A673 (cell line): ENCODE data around the gene APBB1IP. TPM values are rescaled to one million over a fixed set of nuclear protein-coding genes. Genes with fewer than 3 reads are reported as not detected.
"Not testable (repeated sequence)": the region's sequence is repeated elsewhere in the genome, so short reads cannot be mapped to it uniquely, and the experiment has no call there.

ENCODE experiments used
- BruUV-seq: library from RNA; stranded (reverse); fragments of 400-500 nt; replicated peaks from 2 replicates; lab custom pipeline; 2021; lab: Mats Ljungman, UMichigan
- CTCF ChIA-PET: fragments of 300-600 bp; sonication (Branson Sonifier 250); formaldehyde crosslinking; loops from one replicate; lab custom pipeline; 2022; ENCODE audit warnings: antibody characterized with exemption; lab: Charles Lee
- POLR2A ChIA-PET: fragments of 300-600 bp; sonication (Branson Sonifier 250); formaldehyde crosslinking; loops from one replicate; lab custom pipeline; 2022; ENCODE audit warnings: antibody characterized with exemption; ENCODE audit not compliant: low non-redundant PET; lab: Charles Lee
- DNase-seq: peaks from one replicate; pipeline ENCODE4 v3.0.0-alpha.2; 2015; ENCODE audit warnings: low spot score
- H3K27ac ChIP-seq: fragments of 200-600 bp; sonication (generic); 2 replicates; pipeline ENCODE4 v1.5.1; 2016; ENCODE audit warnings: mixed run types, low read depth, mild to moderate bottlenecking, mixed read lengths, antibody characterized with exemption, low read length; ENCODE audit not compliant: poor library complexity, severe bottlenecking
- H3K27me3 ChIP-seq: fragments of 200-600 bp; sonication (generic); replicated peaks from 2 replicates; pipeline ENCODE4 v1.6.1; 2017; ENCODE audit warnings: mixed run types, low read depth, mild to moderate bottlenecking, mixed read lengths, antibody characterized with exemption, low read length; ENCODE audit not compliant: insufficient read depth, poor library complexity
- H3K36me3 ChIP-seq: fragments of 200-600 bp; sonication (generic); 2 replicates; pipeline ENCODE4 v1.6.1; 2016; ENCODE audit warnings: mixed run types, mild to moderate bottlenecking, mixed read lengths, antibody characterized with exemption, low read length; ENCODE audit not compliant: insufficient read depth, poor library complexity, severe bottlenecking
- H3K4me1 ChIP-seq: fragments of 200-600 bp; sonication (generic); 2 replicates; pipeline ENCODE4 v1.6.1; 2017; ENCODE audit warnings: mixed run types, mild to moderate bottlenecking, mixed read lengths, antibody characterized with exemption, low read length; ENCODE audit not compliant: insufficient read depth, poor library complexity, severe bottlenecking
- H3K4me3 ChIP-seq: fragments of 200-600 bp; sonication (generic); 2 replicates; pipeline ENCODE4 v1.5.1; 2016; ENCODE audit warnings: low read depth, mixed run types, mild to moderate bottlenecking, mixed read lengths, low read length; ENCODE audit not compliant: poor library complexity, severe bottlenecking
- H3K9me3 ChIP-seq: fragments of 200-600 bp; sonication (generic); 2 replicates; pipeline ENCODE4 v1.6.1; 2016; ENCODE audit warnings: mixed run types, low read depth, mild to moderate bottlenecking, mixed read lengths, antibody characterized with exemption, low read length; ENCODE audit not compliant: poor library complexity, severe bottlenecking
- CTCF ChIP-seq: fragments of 300-800, 200-600 bp; sonication (generic); conservative IDR thresholded peaks from 2 replicates; pipeline ENCODE4 v1.5.1; 2017; ENCODE audit warnings: low read depth, mild to moderate bottlenecking, antibody characterized with exemption, low read length, moderate library complexity, mixed read lengths
- EZH2 ChIP-seq: fragments of 200-600 bp; sonication (generic); IDR thresholded peaks from 2 replicates; pipeline ENCODE4 v1.6.1; 2017; ENCODE audit warnings: borderline replicate concordance, low read depth, mild to moderate bottlenecking, mixed read lengths, antibody characterized with exemption, low read length; ENCODE audit not compliant: poor library complexity, severe bottlenecking
- intact Hi-C: fragments of 100-400 bp; cut with micrococcal nuclease; formaldehyde crosslinking; loops from one replicate; pipeline ENCODE4 v1.10.0; 2022; ENCODE audit not compliant: unreplicated experiment
- total RNA-seq: library from RNA; stranded (reverse); gene quantifications from 2 replicates; pipeline ENCODE4 v1.2.3, GENCODE V29; 2021

Gene APBB1IP
- total RNA-seq, 1 experiment from 2014 or later: not detected

- intact Hi-C loops: no loop called here
Observed at GRCh38 chr10:26464632-26465280, 26.6 kb downstream of the APBB1IP start.

DNA sequence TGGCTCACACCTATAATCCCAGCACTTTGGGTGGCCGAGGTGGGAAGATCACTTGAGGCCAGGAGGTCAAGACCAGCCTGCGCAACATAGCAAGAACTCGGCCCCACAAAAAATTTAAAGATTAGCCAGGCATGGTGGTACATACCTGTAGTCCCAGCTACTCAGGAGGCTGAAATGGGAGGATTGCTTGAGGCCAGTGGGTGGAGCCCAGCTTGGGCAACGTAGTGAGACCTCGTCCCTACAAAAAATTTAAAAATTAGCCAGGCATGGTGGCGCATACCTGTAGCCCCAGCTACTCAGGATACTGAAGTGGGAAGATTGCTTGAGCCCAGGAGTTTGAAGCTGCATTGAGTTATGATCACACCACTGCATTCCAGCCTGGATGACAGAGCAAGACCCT lies 28.4 kb downstream of the APBB1IP start:
- H3K4me3 ChIP-seq, H3K36me3 ChIP-seq, DNase-seq, H3K27me3 ChIP-seq, BruUV-seq, intact Hi-C loops, CTCF ChIA-PET, POLR2A ChIA-PET, H3K27ac ChIP-seq, H3K9me3 ChIP-seq, H3K4me1 ChIP-seq: not testable (repeated sequence)

More at GRCh38 chr10:26464632-26465280, 26.6 kb downstream of the APBB1IP start:
- BruUV-seq: no TSS peak
- POLR2A ChIA-PET: no interaction called here
- no peak for TF ChIP-seq CTCF
- TF ChIP-seq EZH2: no peak
- no peaks in the 10 kb centered on the region for H3K36me3 ChIP-seq
- H3K4me1 ChIP-seq: no peaks in the 10 kb centered on the region
- no peak for DNase-seq
- no peaks in the 10 kb centered on the region for H3K27me3 ChIP-seq
- H3K9me3 ChIP-seq: no peaks in the 10 kb centered on the region
- CTCF ChIA-PET: no interaction called here
- no peak overlapping the region for H3K4me3 ChIP-seq
- H3K27ac ChIP-seq: no peak overlapping the region

GRCh38 chr10:26467639-26468038 lies 29.5 kb downstream of the APBB1IP start:
- ChIA-PET CTCF (no interaction called here), POLR2A (no interaction called here)
- no peak for DNase-seq
- BruUV-seq: no TSS peak
- H3K27me3 ChIP-seq: no peaks in the 10 kb centered on the region
- no peak for TF ChIP-seq EZH2
- TF ChIP-seq CTCF: no peak
- no peaks in the 10 kb centered on the region for H3K9me3 ChIP-seq
- no peaks in the 10 kb centered on the region for H3K36me3 ChIP-seq
- H3K27ac ChIP-seq: no peak overlapping the region
- no peaks in the 10 kb centered on the region for H3K4me1 ChIP-seq
- H3K4me3 ChIP-seq: no peak overlapping the region
- intact Hi-C loops: no loop called here

GRCh38 chr10:26468291-26468690 lies 30.1 kb downstream of the APBB1IP start:
- ChIA-PET CTCF (no interaction called here), POLR2A (no interaction called here)
- Histone ChIP-seq H3K36me3 (no peaks in the 10 kb centered on the region), H3K4me3 (no peak overlapping the region), H3K9me3 (no peaks in the 10 kb centered on the region), H3K27ac (no peak overlapping the region), H3K27me3 (no peaks in the 10 kb centered on the region), H3K4me1 (no peaks in the 10 kb centered on the region)
- DNase-seq: no peak
- no TSS peak for BruUV-seq
- intact Hi-C loops: no loop called here
- TF ChIP-seq EZH2: no peak
- TF ChIP-seq CTCF: no peak
